ENCODE measurements around the gene MON2. TPM values are rescaled to one million over a fixed set of nuclear protein-coding genes. Genes with fewer than 3 reads are reported as not detected.
A peak's percentile ranks its signal among the peaks of the same experiment; 100 is the strongest.

MON2 gene
- total and polyA plus RNA-seq, 2 of the 8 experiments (the other 6 are each of a cell fraction or from before 2014, with no cell fraction given): 3.8 to 21.8 TPM

DNA sequence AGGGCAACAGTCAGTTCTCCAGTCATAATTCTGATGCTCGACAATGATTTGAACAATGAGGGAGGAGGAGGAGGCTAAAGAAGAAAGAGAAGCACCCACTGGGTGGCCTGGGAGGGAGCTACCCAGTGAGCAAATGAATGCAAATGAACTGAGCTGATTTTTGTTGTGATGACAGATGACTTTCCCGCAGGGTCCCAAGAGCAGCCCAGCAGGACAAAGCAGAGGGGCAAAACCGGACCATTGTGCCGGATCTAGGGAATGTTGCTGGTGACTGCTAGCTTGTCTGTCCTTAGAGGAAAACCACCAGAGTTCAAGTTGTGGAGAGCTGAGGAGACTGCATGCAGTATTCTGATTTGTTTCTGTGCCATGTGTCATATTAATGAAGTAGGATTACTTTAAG is 162.8 kb downstream of the MON2 start:
- POLR2A ChIA-PET (ENCODE audit: partially characterized antibody): interaction anchor here (1.0 to 1.3 kb wide), 2 partner anchors 11 to 24 kb away, joined by 3 to 4 read pairs; no protein-coding TSS in a partner anchor
- H3K4me3 ChIP-seq (ENCODE audit: extremely low read depth in 1 of 4, insufficient read depth in 2 of 4, low read depth in 3 of 4, low read length in 4 of 4): peak overlapping the region in 1 of 4 experiments; percentile 25; a peak in 1 of 8 replicates
- H3K56ac ChIP-seq (replicated peaks; ENCODE audit: insufficient read length, low read depth, low read length): no peak overlapping the region
- H3K4ac ChIP-seq (replicated peaks; ENCODE audit: insufficient read length, low read depth, low read length): no peak overlapping the region
- H3K18ac ChIP-seq (ENCODE audit: extremely low read depth, low read length): no peak overlapping the region
- H3K36me3 ChIP-seq (ENCODE audit: control insufficient read depth in 2 of 4, insufficient read depth in 4 of 4, low read length in 3 of 4): no peaks in the 10 kb centered on the region
- H3K4me2 ChIP-seq (ENCODE audit: insufficient read depth in 1 of 2, low read depth in 2 of 2, low read length in 2 of 2): peak overlapping the region; percentile 41 to 58; a peak in 3 of 4 replicates
- CTCF ChIA-PET (ENCODE audit: partially characterized antibody): interaction anchor here (0.6 to 1.7 kb wide), 4 partner anchors 14 to 169 kb away, joined by 3 to 5 read pairs (median 3); no protein-coding TSS in a partner anchor
- H2BK120ac ChIP-seq (replicated peaks; ENCODE audit: low read depth, low read length): no peak overlapping the region
- H3K79me2 ChIP-seq (ENCODE audit: control insufficient read depth in 1 of 2, insufficient read depth in 2 of 2, low read length in 2 of 2): no peaks in the 10 kb centered on the region
- no peaks in the 10 kb centered on the region for H3K79me1 ChIP-seq (ENCODE audit: low read depth, low read length)
- H3K23ac ChIP-seq (ENCODE audit: insufficient read length): no peak overlapping the region
- H2AK5ac ChIP-seq (ENCODE audit: low read depth, low read length): no peak overlapping the region
- H3K23me2 ChIP-seq (ENCODE audit: low read depth, low read length): peaks cover 7% of the 10 kb centered on the region; the same call in 1 of the 2 replicates
- no peak for DNase-seq (ENCODE audit: low read depth in 1 of 2, low spot score in 2 of 2)
- peaks cover 2 to 39% (median 31%) of the 10 kb centered on the region in 4 experiments for H3K27me3 ChIP-seq (replicated peaks in 1 of 4; ENCODE audit: control insufficient read depth in 3 of 4, extremely low read depth in 1 of 4, insufficient read depth in 3 of 4, low read length in 3 of 4)
- H2BK15ac ChIP-seq (ENCODE audit: low read length): no peak overlapping the region
- H4K91ac ChIP-seq (replicated peaks; ENCODE audit: insufficient read length, low read length): no peak overlapping the region
- WGBS, 2 experiments (ENCODE audit: extremely low coverage in 1 of 2, insufficient coverage in 1 of 2, insufficient read length in 1 of 2, insufficient replicate concordance in 2 of 2, low coverage in 1 of 2, low lambda C conversion rate in 2 of 2, missing lambda C conversion rate in 1 of 2): 5% methylated on average over 4 of the region's 4 CpGs; no CpG with 5 or more reads in 1 of the 2 experiments
- no peak overlapping the region for H3K27ac ChIP-seq (ENCODE audit: low read depth, low read length)
- no peak for FAIRE-seq
- no peak overlapping the region for H2AFZ ChIP-seq (ENCODE audit: low read length)
- no peaks in the 10 kb centered on the region for H4K20me1 ChIP-seq (replicated peaks in 1 of 2; ENCODE audit: control insufficient read depth in 1 of 2, insufficient read depth in 2 of 2, low read length in 2 of 2)
- H4K5ac ChIP-seq (ENCODE audit: insufficient read length, low read depth, low read length): no peak overlapping the region
- peaks cover 15 to 25% (median 19%) of the 10 kb centered on the region in 4 experiments for H3K4me1 ChIP-seq (replicated peaks in 1 of 4; ENCODE audit: control insufficient read depth in 3 of 4, insufficient read depth in 4 of 4, low read length in 3 of 4)
- no peak overlapping the region for H3K9ac ChIP-seq (replicated peaks in 1 of 4; ENCODE audit: extremely low read depth in 1 of 4, low read depth in 3 of 4, low read length in 3 of 4)
- no peaks in the 10 kb centered on the region for H3K9me3 ChIP-seq (ENCODE audit: insufficient read depth in 2 of 2, low read depth in 1 of 2, low read length in 1 of 2)
- H3K14ac ChIP-seq (ENCODE audit: insufficient read length): no peak overlapping the region
- H2BK5ac ChIP-seq (ENCODE audit: low read depth, low read length): no peak overlapping the region; the same call in 1 of the 2 replicates
- H2BK12ac ChIP-seq (ENCODE audit: low read depth, low read length): no peak overlapping the region
- no peak overlapping the region for H2BK20ac ChIP-seq (ENCODE audit: low read length)
- H4K8ac ChIP-seq (ENCODE audit: extremely low read depth, insufficient read depth, low read length): no peak overlapping the region
- TF ChIP-seq CTBP2 (IDR thresholded peaks at IDR 0.05; ENCODE audit: borderline replicate concordance, insufficient read depth, insufficient read length, low read length) (peak; percentile 54), EP300 (IDR thresholded peaks at IDR 0.05; ENCODE audit: borderline replicate concordance in 1 of 2, low read depth in 2 of 2, low read length in 2 of 2) (peak in 1 of 2 experiments; percentile 34; a peak in 1 of 3 replicates), MAFK (IDR thresholded peaks at IDR 0.05; ENCODE audit: low read depth, low read length) (no peak), JUND (IDR thresholded peaks at IDR 0.05; ENCODE audit: low read length) (no peak), ZNF274 (IDR thresholded peaks at IDR 0.05; ENCODE audit: borderline replicate concordance, extremely low read depth, low read length) (no peak), PHF8 (conservative IDR thresholded peaks at IDR 0.05; ENCODE audit: low read depth, low read length) (no peak), CREB1 (IDR thresholded peaks at IDR 0.05) (no peak), EGR1 (IDR thresholded peaks at IDR 0.05; ENCODE audit: borderline replicate concordance, low read depth, low read length) (no peak), TEAD4 (IDR thresholded peaks at IDR 0.05; ENCODE audit: low read depth, low read length) (no peak), HDAC2 (IDR thresholded peaks at IDR 0.05; ENCODE audit: borderline replicate concordance in 1 of 2, low read depth in 2 of 2, low read length in 2 of 2) (peak in 1 of 2 experiments; percentile 42; a peak in 1 of 4 replicates), TBP (IDR thresholded peaks at IDR 0.05; ENCODE audit: low read depth, low read length) (no peak), SP1 (IDR thresholded peaks at IDR 0.05; ENCODE audit: low read depth, low read length) (0 out of 2 replicates have a peak, but pooled peaks have one; percentile 30), GABPA (IDR thresholded peaks at IDR 0.05; ENCODE audit: borderline replicate concordance, insufficient read depth, low read length) (no peak)
